ENCODE data around the gene SPIRE1.
"Not testable (repeated sequence)": the region's sequence is repeated elsewhere in the genome, so short reads cannot be mapped to it uniquely, and the experiment has no call there.

Gene SPIRE1

DNA sequence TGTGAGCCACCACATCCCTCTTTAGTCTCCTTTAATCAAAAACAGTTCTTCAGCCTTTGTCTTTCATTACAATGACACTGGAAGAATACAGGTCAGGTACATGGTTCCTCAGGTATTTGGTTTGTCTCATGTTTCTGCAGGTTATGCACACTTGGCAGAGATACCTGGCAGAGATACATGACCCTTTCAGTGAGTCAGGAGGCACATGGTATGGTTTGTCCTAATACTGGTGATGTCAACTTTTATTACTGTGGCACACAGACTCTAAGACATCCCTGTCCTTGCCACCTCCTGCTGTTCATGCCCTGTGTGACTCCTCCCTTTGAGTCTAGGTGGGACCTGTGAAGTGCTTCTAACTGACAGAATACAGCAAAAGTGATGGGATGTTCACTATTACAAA lies 58.4 kb downstream of the SPIRE1 start:
- no peak for DNase-seq

DNA sequence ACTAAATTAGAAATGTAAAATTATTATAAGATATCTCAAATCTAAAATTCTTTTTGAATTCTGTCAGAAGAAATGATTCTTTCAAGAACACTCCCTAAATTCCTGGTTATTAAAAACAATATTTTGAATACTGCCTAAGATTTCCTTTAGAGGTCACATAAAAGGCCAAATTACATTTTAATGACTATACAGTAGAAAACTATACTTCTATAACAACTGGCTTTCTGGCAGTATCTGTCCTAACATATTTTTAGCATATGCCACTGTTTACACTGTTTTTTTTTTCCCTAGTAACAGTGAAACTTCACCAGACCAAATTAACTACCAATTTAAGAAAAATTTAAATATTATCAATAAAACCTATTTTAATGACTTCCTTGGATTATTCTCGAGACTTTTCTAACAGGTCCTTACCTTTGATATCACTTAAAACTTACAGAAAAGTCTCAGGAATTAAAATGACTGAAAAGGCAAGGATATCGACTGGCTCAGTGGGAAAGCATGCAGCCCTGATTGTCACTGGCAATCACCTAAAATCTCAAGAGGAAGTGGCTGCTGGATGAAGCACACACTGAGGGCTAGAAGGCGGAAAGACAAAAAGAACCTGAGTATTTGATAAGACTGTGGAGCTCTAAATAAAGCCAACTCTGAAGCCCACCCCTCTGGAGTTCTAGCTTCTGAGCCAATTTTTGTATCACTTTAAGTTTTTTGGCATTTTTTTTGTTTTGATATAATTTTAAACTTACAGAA lies 59.6 kb downstream of the SPIRE1 start:
- no peak for DNase-seq

DNA sequence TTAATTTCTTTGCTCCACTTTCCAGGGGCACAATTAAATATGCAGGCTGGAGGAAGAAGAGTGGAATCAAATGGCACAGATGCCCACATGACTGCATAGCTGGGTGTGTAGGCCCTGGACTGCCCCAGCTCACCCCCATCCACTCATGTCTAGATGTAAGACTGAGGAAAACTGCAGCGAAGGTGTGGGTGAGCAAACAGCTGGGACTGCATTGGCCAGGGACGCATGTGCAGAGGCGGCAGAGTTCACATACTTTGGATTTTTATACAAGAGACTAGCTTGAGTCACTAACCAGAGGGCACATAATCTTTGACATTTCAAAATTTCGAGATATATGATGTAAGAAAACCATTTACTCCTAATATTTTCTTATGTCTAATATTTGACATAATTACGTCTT lies 60.1 kb downstream of the SPIRE1 start:
- DNase-seq: no peak

GRCh38 chr18:12595571-12596255 lies 62.2 kb downstream of the SPIRE1 start:
- no peak for DNase-seq

GRCh38 chr18:12593866-12594265 lies 64.0 kb downstream of the SPIRE1 start:
- no peak for DNase-seq

DNA sequence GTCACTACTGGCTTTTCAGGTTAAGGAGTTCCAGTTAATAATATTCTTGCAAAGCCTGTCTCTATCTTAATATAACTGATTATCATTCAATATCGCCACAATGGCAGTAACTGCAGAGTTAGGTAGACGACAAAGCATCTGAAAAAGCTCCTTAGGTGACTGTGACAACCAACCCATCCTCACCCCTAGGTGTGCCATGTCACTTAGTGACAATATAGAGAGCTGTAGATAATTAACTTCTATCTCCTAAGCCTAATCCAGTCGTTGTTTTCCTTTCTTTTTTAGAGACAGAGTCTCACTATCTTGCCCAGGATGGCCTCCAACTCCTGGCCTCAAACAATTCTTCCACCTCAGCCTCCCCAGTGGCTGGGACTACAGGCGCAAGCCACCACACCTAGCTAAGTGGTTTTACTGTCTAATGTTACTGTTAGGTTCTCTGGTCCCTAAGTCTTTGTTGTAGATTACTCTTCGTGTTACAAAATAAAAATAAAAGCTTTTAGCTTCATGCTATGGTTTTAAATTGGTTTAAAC lies 65.2 kb downstream of the SPIRE1 start:
- DNase-seq: no peak

DNA sequence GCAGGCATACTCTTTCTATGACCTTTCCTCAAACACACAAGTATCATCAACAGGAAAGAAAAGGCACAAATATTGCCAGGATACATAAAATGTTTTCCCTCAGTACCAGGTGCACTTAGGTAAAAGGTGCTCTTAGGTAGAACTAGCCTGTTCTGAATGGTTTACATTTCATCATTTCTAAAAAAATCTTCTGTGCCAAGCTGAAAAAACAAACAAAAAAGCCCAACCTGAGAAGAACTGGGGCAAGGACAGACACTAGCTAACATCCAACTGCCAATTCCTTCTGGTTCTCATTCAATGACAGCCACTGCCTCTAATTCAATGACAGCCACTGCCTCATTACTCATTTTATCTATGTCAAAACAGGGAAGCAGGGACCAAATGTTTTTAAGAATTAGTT lies 68.5 kb downstream of the SPIRE1 start:
- no peak for DNase-seq

GRCh38 chr18:12586956-12587355 lies 71.0 kb downstream of the SPIRE1 start:
- no peak for DNase-seq

GRCh38 chr18:12585218-12585617 lies 72.7 kb downstream of the SPIRE1 start:
- DNase-seq: no peak

GRCh38 chr18:12580630-12581342 lies 77.1 kb downstream of the SPIRE1 start:
- DNase-seq: no peak

GRCh38 chr18:12579775-12580174 lies 78.1 kb downstream of the SPIRE1 start:
- DNase-seq: no peak

DNA sequence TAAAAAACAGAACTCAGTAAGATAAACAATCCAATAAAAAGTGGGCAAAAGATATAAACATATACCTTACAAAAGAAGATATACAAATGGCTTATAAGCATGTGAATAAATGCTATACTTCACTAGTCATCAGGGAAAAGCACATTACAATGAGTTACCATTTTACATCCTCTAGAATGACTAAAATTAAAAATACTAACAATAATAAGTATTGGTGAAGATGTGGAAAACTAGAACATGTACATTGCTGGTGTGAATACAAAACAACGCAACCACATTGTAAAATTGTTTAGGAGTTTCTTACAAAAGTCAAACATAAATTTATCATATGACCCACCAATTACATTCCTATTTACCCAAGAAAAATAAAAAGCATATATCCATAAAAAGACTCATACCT lies 80.1 kb downstream of the SPIRE1 start:
- no peak for DNase-seq

DNA sequence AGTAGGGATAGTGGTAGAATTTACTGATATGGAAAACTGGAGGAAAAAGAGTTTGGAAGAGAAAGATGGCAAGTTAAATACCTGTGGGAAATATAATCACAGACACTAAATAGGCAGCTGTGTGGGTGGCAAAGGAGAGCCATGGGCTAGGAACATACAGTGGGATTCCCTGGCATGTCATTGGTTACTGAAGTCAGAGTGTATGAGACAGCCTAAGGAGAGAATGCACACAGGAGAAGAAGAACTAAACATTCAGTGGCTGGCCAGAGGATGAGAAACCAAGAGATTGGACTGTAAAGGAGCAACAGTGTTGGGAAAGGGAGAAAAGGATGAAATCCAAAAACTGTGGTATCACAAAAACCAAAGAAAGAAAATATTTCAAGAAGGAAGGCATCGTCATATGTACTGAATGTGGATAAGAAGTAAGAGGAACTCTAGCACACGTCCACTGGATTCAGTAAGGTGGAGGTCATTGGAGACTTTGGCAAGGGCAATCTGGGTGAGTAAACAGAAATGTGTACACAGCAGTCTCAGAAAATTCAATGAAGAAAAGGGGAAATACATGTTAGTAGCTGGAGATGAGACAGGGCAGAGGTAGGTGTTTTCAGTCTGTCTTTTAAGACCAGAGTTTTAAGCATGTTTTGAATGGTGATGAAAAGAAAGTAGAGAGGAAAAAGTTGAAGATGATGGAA lies 83.3 kb downstream of the SPIRE1 start:
- DNase-seq: no peak

GRCh38 chr18:12571630-12572029 lies 86.3 kb downstream of the SPIRE1 start:
- DNase-seq: no peak

DNA sequence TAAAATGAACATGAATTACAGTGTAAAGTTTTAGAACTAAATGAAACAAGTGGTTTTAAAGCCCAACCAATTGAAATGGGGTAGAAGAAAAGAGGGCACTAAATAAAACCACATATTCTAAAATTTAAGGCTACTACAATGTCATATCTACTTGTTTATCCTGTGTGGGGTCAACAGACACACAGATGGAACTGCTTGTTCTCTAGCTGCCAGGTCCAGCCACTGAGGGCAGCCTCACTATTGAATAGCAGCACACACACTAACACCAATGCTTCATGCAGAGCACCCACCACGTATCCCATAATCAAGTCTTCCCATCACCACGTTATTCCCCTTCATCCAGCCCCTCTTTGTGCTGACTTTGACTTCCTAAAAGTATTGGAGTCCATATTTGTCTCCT lies 88.1 kb downstream of the SPIRE1 start:
- DNase-seq: no peak

GRCh38 chr18:12567849-12568248 lies 90.1 kb downstream of the SPIRE1 start:
- DNase-seq: no peak

DNA sequence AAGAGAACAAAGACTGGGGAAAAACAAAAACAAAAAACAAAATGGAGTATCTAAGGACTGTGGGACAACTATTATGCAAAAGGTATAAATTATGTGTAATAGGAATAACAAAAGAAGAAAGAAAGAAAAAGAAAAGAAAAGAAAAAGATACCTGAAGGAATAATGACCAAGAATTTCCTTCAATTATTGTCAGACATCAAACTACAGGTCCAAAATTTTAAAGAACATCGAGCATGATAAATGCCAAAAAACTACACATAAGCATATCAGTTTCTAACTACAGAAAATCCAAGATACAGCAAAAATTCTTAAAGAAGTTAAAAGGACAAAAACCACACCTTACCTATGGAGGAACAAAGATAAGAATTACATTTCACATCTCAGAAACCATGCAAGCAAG lies 93.0 kb downstream of the SPIRE1 start:
- no peak for DNase-seq

GRCh38 chr18:12564378-12564777 lies 93.5 kb downstream of the SPIRE1 start:
- DNase-seq: no peak

GRCh38 chr18:12560600-12560999 lies 97.3 kb downstream of the SPIRE1 start:
- DNase-seq: not testable (repeated sequence)

DNA sequence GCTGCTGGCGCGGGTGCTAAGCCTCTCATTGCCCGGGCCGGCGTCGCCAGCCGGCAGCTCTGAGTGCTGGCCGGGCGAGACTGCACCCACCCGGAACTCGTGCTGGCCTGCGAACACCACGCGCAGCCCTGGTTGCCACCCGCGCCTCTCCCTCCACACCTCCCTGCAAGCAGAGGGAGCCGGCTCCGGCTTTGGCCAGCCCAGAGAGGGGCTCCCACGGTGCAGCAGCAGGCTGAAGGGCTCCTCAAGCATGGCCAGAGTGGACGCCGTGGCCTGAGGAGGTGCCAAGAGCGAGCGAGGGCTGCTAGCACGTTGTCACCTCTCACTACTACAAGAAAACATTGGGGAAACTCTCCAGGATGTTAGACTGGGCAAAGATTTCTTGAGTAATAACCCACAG lies 98.6 kb downstream of the SPIRE1 start:
- no peak for DNase-seq

GRCh38 chr18:12556946-12557806 lies 100.7 kb downstream of the SPIRE1 start:
- DNase-seq: no peak
